Measurements from ENCODE around the gene TEX26.

Gene TEX26

DNA sequence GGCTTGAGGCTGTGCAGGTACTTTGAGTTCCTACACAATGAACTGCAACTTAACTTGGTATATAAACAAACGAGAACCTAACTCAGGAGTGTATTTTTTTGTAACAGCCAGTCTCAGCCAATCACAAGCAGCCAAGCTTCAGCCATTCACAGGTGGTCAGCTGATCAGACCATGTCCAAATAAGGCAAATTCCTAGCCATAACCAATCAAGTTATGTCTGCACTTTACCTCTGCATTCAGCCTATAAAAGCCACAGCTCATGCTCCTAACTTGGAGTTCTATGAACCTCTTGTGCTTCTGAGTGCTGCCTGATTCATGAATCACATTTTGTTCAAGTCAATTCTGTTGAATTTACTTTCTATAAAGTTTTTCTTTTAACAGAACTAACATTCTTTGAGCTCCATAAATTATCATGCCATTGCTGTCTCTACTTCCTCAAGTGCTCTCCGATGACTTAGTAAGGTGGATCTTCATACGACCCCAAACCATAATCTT is 43.2 kb upstream of the TEX26 start:
- no peak for DNase-seq (ENCODE audit: low read depth in 1 of 2, low spot score in 1 of 2)
- Histone ChIP-seq H3K27ac (replicated peaks) (no peak overlapping the region), H3K27me3 (ENCODE audit: insufficient read depth, poor library complexity, severe bottlenecking) (no peaks in the 10 kb centered on the region), H3K4me3 (replicated peaks; ENCODE audit: insufficient read depth, low read length) (no peak overlapping the region)
- TF ChIP-seq, protein P1, sequence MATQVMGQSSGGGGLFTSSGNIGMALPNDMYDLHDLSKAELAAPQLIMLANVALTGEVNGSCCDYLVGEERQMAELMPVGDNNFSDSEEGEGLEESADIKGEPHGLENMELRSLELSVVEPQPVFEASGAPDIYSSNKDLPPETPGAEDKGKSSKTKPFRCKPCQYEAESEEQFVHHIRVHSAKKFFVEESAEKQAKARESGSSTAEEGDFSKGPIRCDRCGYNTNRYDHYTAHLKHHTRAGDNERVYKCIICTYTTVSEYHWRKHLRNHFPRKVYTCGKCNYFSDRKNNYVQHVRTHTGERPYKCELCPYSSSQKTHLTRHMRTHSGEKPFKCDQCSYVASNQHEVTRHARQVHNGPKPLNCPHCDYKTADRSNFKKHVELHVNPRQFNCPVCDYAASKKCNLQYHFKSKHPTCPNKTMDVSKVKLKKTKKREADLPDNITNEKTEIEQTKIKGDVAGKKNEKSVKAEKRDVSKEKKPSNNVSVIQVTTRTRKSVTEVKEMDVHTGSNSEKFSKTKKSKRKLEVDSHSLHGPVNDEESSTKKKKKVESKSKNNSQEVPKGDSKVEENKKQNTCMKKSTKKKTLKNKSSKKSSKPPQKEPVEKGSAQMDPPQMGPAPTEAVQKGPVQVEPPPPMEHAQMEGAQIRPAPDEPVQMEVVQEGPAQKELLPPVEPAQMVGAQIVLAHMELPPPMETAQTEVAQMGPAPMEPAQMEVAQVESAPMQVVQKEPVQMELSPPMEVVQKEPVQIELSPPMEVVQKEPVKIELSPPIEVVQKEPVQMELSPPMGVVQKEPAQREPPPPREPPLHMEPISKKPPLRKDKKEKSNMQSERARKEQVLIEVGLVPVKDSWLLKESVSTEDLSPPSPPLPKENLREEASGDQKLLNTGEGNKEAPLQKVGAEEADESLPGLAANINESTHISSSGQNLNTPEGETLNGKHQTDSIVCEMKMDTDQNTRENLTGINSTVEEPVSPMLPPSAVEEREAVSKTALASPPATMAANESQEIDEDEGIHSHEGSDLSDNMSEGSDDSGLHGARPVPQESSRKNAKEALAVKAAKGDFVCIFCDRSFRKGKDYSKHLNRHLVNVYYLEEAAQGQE (IDR thresholded peaks at IDR 0.05; ENCODE audit: insufficient replicate concordance, low read depth): no peak
- TF ChIP-seq, protein P2, sequence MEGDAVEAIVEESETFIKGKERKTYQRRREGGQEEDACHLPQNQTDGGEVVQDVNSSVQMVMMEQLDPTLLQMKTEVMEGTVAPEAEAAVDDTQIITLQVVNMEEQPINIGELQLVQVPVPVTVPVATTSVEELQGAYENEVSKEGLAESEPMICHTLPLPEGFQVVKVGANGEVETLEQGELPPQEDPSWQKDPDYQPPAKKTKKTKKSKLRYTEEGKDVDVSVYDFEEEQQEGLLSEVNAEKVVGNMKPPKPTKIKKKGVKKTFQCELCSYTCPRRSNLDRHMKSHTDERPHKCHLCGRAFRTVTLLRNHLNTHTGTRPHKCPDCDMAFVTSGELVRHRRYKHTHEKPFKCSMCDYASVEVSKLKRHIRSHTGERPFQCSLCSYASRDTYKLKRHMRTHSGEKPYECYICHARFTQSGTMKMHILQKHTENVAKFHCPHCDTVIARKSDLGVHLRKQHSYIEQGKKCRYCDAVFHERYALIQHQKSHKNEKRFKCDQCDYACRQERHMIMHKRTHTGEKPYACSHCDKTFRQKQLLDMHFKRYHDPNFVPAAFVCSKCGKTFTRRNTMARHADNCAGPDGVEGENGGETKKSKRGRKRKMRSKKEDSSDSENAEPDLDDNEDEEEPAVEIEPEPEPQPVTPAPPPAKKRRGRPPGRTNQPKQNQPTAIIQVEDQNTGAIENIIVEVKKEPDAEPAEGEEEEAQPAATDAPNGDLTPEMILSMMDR (IDR thresholded peaks at IDR 0.05; ENCODE audit: insufficient read depth, low read length): no peak
- no peak for TF ChIP-seq POLR2AphosphoS5 (IDR thresholded peaks at IDR 0.05; ENCODE audit: low read depth)
- TF ChIP-seq GABPA (IDR thresholded peaks at IDR 0.05; ENCODE audit: low read depth): no peak
- no peak for TF ChIP-seq SPI1 (IDR thresholded peaks at IDR 0.05; ENCODE audit: borderline replicate concordance, low read depth)

DNA sequence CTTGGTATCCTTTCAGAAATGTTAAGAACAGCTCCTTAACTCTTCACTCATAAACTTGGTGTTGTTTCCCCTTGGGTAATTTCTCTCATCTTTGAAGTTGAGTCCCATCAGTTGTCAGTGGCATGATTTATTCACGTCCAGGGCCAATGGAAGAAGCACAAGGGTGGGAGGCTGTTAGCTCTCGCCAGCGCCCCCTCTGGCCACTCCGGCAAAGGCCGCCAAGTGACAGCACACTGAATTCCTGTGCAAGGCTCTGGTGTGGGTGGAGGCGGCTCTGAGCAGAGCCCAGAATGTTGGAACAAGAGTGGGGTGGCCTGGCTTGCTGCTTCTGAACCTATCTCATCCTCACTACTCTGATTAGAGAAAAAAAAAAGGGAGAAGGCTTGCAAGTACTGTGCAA is 39.5 kb upstream of the TEX26 start:
- no peak overlapping the region for H3K4me3 ChIP-seq (replicated peaks; ENCODE audit: insufficient read depth, low read length)
- DNase-seq (ENCODE audit: low read depth in 1 of 2, low spot score in 1 of 2): peak in 1 of 2 experiments; percentile 14
- no peak overlapping the region for H3K27ac ChIP-seq (replicated peaks)
- TF ChIP-seq POLR2AphosphoS5 (IDR thresholded peaks at IDR 0.05; ENCODE audit: low read depth) (no peak), GABPA (IDR thresholded peaks at IDR 0.05; ENCODE audit: low read depth) (no peak), SPI1 (IDR thresholded peaks at IDR 0.05; ENCODE audit: borderline replicate concordance, low read depth) (no peak)
- TF ChIP-seq, protein P2 (IDR thresholded peaks at IDR 0.05; ENCODE audit: insufficient read depth, low read length): no peak
- TF ChIP-seq, protein P1 (IDR thresholded peaks at IDR 0.05; ENCODE audit: insufficient replicate concordance, low read depth): no peak
- no peaks in the 10 kb centered on the region for H3K27me3 ChIP-seq (ENCODE audit: insufficient read depth, poor library complexity, severe bottlenecking)

DNA sequence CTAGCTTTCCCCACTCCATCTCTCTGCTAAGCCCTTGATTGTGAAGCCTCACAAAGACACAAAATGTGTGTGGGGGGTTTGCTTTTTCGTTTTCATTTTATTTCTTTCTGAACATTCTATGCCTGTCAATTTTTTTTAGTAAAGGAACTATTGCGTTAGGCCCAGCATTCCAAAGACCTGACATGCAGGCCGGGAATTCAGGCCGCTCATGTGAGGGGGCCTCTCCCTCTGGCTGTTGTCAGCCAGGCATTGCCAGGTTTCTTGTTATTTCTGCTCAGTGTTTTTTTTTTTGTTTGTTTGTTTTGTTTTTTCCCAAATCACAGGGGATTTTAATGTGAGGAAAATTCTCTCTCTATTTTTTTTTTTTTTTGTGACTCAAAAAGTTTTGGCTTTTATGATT is 36.7 kb upstream of the TEX26 start:
- peaks cover 8% of the 10 kb centered on the region for H3K27me3 ChIP-seq (ENCODE audit: insufficient read depth, poor library complexity, severe bottlenecking)
- H3K4me3 ChIP-seq (replicated peaks; ENCODE audit: insufficient read depth, low read length): no peak overlapping the region
- TF ChIP-seq, protein P1 (IDR thresholded peaks at IDR 0.05; ENCODE audit: insufficient replicate concordance, low read depth): no peak
- TF ChIP-seq, protein P2 (IDR thresholded peaks at IDR 0.05; ENCODE audit: insufficient read depth, low read length): no peak
- no peak for TF ChIP-seq POLR2AphosphoS5 (IDR thresholded peaks at IDR 0.05; ENCODE audit: low read depth)
- no peak for TF ChIP-seq GABPA (IDR thresholded peaks at IDR 0.05; ENCODE audit: low read depth)
- no peak for TF ChIP-seq SPI1 (IDR thresholded peaks at IDR 0.05; ENCODE audit: borderline replicate concordance, low read depth)
- H3K27ac ChIP-seq (replicated peaks): no peak overlapping the region
- DNase-seq (ENCODE audit: low read depth in 1 of 2, low spot score in 1 of 2): no peak

Data from HL-60 (cell line).